GM12801 (cell line): ENCODE results near the gene SCN3A.

Source experiments
- TF ChIP-seq, protein P1 (sequence below): IDR thresholded peaks from one replicate; pipeline ENCODE4 v1.5.1; 2011; ENCODE audit warnings: control low read depth; ENCODE audit not compliant: insufficient read length; ENCODE audit errors: extremely low read depth

Gene SCN3A

DNA sequence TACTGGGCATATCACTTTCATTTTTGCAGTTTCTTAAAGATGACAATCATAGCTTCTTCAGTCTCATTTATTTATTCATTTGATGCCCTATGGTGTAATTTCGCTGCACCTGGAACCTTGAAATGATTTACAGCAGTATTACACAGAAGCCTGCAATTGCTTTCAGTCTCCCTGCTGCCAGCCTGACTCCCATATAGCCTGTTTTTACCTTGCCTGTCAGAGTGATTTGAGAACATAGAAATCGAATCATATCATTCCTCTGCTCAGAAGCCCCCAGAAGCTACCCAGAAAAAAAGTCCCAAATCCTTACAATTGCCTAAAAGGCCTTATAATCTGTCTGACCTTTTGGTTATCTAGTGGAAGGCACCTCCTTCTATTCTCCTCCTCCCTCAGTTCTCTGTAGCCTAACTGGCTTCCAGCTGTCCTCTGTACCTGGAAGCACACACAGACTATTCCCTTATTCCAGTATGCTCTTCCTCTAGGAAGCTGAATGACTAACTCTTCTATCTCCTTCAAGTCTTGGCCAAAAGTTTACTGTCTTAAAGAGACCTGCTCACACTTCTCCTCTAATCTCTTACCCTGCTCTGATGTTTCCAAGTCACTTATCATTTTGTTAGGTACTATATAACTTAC is 12.6 kb downstream of the SCN3A start:
- TF ChIP-seq, protein P1, sequence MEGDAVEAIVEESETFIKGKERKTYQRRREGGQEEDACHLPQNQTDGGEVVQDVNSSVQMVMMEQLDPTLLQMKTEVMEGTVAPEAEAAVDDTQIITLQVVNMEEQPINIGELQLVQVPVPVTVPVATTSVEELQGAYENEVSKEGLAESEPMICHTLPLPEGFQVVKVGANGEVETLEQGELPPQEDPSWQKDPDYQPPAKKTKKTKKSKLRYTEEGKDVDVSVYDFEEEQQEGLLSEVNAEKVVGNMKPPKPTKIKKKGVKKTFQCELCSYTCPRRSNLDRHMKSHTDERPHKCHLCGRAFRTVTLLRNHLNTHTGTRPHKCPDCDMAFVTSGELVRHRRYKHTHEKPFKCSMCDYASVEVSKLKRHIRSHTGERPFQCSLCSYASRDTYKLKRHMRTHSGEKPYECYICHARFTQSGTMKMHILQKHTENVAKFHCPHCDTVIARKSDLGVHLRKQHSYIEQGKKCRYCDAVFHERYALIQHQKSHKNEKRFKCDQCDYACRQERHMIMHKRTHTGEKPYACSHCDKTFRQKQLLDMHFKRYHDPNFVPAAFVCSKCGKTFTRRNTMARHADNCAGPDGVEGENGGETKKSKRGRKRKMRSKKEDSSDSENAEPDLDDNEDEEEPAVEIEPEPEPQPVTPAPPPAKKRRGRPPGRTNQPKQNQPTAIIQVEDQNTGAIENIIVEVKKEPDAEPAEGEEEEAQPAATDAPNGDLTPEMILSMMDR = no peak

DNA sequence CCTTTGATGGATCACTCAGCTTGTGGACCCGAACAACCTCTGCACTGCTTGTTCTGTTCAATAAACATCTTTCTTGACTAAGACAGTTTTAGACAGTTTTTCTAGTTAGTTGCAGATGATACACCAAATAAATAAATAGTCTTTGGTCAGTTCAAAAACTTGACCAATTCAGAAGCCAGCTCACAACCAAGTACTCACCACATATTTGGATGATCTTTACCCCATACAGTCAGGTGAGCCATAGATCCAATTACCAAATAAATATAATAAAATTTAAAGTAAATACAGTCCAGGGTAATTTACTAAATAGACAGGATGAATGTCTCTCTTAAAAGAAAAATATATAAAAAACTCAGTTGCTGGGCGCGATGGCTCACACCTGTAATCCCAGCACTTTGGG is 18.2 kb downstream of the SCN3A start:
- TF ChIP-seq, protein P1 = no peak

DNA sequence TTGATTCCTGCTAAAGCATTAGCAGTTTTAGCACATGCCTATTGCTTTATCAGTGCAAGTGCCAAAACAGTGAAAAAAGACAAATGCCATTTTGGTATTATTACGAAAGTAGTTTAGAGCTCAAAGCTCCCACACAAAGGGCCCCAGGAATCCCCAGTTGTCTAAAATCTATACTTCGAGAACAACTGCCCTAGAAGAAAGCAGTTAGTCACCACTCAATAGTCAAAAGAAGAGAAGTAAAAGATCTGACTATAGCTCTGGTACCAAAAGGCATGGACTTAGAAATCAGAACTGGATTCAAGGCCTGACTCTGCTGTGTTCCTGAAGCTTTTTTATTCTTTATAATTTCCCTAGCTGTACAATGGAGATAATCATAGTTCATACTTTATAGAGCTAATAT is 21.8 kb downstream of the SCN3A start:
- TF ChIP-seq, protein P1 = no peak

DNA sequence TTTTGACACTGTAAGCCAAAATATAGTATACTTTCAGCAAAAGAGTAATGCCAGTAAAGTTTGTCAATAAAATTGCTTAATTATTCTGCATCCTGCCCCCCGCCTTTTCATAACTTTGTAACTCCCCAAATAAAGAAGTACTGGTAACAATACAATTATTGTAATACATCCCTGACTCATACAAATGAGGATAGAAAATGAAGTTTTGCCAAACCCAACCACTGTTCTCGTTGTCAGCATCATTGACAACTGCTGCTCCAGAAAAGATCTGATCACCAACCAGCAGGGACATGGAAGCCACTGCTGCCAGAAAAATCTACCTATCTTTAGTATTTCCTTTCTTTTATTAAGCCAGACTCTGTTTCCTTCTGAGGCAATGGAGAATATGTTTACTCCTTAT is 27.1 kb downstream of the SCN3A start:
- TF ChIP-seq, protein P1 = no peak

DNA sequence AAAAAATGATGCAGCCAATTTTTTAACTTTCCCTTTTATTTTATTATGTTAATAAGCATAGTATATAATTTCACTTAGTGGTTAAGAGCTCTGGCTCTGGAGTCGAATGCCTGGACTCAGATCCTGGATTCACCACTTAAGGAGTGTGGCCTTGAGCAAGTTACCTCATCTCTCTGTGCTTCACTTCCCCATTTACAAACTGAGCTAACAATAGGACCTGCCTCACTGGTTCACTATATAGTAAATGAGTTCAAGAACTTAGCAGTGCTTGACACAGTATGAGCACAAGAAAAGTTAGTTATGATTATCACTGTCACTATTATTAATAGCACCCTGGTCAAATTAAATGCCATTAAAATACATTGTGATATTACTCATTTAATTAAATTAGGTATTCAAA is 30.6 kb downstream of the SCN3A start:
- TF ChIP-seq, protein P1 = no peak

DNA sequence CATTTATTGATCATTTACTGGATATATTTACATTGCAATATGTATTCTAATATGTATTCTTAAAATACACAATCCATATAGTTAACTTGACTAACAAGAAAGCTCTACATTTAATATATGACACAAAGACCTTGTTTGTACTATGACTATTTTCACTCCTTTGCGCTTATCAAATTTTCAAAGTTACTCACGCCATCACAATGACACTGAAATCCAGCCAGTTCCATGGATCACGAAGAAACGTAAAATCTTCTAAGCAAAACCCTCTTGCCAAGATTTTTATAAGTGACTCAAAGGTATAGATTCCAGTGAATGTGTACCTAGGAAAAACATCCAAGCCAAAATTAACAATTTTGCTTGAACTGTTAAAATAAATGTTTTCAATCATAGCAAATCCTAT is 39.6 kb downstream of the SCN3A start:
- TF ChIP-seq, protein P1 = no peak

DNA sequence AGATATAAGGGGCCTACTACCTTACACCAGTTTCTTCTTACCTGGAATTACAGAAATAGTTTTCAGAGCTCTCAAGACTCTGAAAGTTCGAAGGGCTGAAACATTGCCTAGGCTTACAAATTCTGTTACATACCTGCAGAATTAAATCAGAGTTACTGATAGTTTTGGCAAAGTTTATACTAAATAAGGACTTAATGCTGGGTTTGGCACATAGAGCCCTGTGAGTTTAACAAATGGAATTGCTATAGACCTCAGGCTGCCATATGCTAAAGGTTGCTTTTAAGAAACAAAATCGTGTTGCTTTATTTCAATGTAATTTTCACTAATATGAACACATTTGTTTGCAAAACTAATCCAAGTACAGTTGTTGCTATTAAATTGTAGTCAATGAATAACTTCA is 40.1 kb downstream of the SCN3A start:
- TF ChIP-seq, protein P1 = no peak

DNA sequence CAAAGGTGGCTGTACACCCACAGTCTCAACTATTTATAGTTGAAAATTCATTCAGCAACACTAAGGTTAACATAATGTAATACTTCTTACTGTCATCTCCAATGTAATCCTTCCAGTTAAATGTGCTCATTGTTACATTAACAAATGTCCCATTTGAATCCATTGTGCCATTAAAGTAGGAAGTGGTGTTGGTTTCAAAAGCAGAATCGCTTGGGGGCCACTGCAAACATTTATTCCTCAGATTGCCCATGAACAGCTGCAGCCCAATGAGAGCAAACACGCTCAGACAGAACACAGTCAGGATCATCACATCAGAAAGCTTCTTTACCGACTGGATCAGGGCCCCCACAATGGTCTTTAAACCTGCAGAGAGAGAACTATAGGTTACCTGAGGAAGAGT is 41.4 kb downstream of the SCN3A start:
- TF ChIP-seq, protein P1 = no peak
